Fibroblast of skin of left quadriceps (primary cell): ENCODE measurements around the gene ZNF143.
"Not testable (repeated sequence)": the region's sequence is repeated elsewhere in the genome, so short reads cannot be mapped to it uniquely, and the experiment has no call there.

Source experiments
- DNase-seq, 2 experiments: peaks; one replicate each; pipeline ENCODE4 v3.0.0-alpha.2; 2013; ENCODE audit warnings: low read depth in 2 of 2

ZNF143 gene

GRCh38 chr11:9549216-9549615 lies 88.4 kb downstream of the ZNF143 start:
- not testable (repeated sequence) for DNase-seq

GRCh38 chr11:9550191-9550628 lies 89.4 kb downstream of the ZNF143 start:
- no peak for DNase-seq

- DNase-seq, result no peak
Measured at GRCh38 chr11:9561279-9561982, 100.6 kb downstream of the ZNF143 start.

DNA sequence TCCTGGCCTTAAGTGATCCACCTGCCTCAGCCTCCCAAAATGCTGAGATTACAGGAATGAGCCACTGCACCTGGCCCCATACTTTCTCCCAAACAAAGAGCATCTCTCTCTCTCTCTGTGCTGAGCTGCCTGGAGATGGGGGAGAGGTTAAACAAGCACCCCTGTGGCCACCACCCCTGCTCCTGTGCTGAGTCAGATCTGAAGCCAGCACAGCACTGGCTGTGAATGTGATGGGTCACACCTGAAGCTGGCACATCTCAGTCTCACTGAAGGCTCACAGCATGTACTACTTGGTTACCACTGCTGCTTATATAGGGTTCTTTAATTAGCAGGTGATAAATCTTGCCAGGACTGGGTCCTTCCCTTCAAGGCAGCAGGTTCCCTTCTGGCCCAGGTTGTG lies 101.9 kb downstream of the ZNF143 start:
- no peak for DNase-seq

- DNase-seq, result no peak
Measured at GRCh38 chr11:9563196-9563730, 102.5 kb downstream of the ZNF143 start.

- peak; percentile 100 for DNase-seq
Measured at GRCh38 chr11:9565822-9566560, 105.2 kb downstream of the ZNF143 start.

- DNase-seq, result no peak
Measured at GRCh38 chr11:9566561-9567063, 105.8 kb downstream of the ZNF143 start.

DNA sequence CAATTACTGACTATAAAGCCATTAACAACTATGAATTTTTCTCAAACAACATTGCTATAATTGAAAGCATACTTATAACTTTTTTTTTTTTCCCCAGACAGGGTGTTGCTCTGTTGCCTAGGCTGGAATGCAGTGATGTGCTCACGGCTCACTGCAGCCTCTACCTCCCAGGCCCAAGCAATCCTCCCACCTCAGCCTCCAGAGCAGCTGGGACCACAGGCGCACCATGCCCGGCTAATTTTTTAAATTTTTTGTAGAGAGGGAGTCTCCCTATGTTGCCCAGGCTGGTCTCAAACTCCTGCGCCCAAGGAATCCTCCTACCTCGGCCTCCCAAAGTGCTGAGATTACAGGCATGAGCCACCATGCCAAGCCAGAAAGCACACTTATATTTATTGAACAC lies 106.6 kb downstream of the ZNF143 start:
- no peak for DNase-seq

GRCh38 chr11:9568161-9568853 lies 107.5 kb downstream of the ZNF143 start:
- DNase-seq, result no peak

DNA sequence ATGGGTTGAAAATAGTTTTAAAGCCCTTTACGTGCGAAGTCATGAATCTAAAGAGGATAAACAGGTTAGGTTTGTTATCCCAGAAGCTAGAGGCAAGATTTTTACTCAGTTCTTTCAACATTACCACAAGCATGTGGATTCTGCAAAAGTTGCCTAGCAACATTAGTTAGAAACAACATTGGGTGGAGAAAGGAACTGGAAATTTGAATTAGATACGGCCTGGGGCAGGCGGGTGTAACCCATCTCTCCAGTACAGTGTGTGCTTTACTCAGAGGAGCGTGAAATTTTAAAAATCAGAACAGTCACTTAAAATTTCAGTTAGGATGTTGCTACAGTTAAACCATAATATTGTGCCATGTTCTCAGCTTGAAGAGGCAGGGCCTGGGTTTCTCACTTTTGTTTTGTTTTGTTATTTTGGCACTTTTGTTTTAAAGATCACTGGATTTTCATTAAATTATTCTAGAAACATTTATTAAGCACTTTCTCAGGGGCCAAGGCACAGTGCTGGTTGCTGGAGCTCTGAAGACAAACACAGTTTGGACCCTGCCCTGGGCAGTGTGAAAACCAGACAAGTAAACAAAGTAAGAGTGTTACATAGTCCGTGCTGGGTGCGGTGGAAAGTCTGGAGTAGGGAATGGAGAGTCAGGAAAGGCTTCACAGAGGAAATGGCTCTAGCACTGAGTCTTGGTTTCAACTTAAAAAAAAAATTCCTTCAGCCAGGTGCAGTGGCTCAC lies 108.2 kb downstream of the ZNF143 start:
- DNase-seq, result peak; percentile 67 to 75

GRCh38 chr11:9569588-9570164 lies 108.9 kb downstream of the ZNF143 start:
- DNase-seq, result no peak

- DNase-seq, result no peak
Measured at GRCh38 chr11:9570313-9571025, 109.7 kb downstream of the ZNF143 start.

- no peak for DNase-seq
Measured at GRCh38 chr11:9571071-9571762, 110.4 kb downstream of the ZNF143 start.

DNA sequence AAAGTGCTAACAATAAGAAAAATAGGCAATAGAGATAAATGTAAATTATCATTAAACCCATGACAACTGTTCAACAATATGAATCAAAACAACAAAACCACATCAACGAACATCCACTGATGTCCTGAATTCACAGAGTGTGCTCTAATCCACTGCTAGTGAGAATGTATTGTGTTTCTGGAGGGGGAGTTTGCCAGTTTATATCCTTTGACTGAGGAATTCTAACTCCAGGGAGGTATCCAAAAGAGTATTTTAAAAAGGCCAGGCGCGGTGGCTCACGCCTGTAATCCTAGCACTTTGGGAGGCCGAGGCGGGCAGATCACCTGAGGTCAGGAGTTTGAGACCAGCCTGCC lies 110.9 kb downstream of the ZNF143 start:
- no peak for DNase-seq

- DNase-seq, result peak; percentile 98
Measured at GRCh38 chr11:9573052-9573774, 112.4 kb downstream of the ZNF143 start, which contains the start of gene WEE1. WEE1 (plus strand) TSS chr11:9573670; CDS start chr11:9573934, 264 bp downstream.

GRCh38 chr11:9573775-9574621 lies 113.2 kb downstream of the ZNF143 start:
- no peak for DNase-seq

GRCh38 chr11:9574622-9575259 lies 113.9 kb downstream of the ZNF143 start:
- no peak for DNase-seq
